ENCODE data around the gene DNAJC19. TPM values are rescaled to one million over a fixed set of nuclear protein-coding genes. Genes with fewer than 3 reads are reported as not detected.

Gene DNAJC19
- total and polyA plus RNA-seq, 2 experiments from 2014 or later, result 21.4 to 89.4 TPM

DNA sequence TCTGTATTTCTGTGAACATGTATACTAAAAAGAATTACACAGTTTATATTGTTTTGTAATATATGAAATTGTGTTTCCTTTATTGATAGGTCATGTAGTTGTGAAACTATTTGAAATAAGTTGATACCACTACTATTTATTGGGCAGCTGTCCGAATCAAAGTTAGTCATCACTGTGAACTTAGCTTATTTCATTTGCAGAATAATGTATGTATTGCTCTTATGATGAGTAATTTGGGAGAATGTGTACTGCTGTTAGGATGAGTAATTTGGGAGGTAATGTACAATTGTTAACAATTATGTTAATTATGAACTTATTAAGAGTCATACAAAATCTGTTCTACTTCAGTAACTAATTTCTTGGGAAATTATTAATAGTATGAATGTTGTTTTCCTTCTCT, 54.9 kb downstream of the DNAJC19 start:
- no peak overlapping the region for H3K4me2 ChIP-seq (ENCODE audit: unreplicated experiment)
- H3K9me2 ChIP-seq (ENCODE audit: insufficient read depth), result no peaks in the 10 kb centered on the region
- H3K36me3 ChIP-seq (ENCODE audit: low read depth), result peaks cover 12% of the 10 kb centered on the region
- no peak overlapping the region for H3K9ac ChIP-seq
- in situ Hi-C loops (cut with MboI), result no loop called here
- H3K4me1 ChIP-seq (ENCODE audit: insufficient read depth), result peaks cover 9% of the 10 kb centered on the region
- WGBS, 2 experiments (ENCODE audit: low coverage in 1 of 2, low lambda C conversion rate in 2 of 2, missing lambda C conversion rate in 2 of 2), result 48 to 62% methylated on average over 1 of the region's 1 CpG
- TF ChIP-seq EZH2 (IDR thresholded peaks at IDR 0.05; ENCODE audit: insufficient read depth, poor library complexity, severe bottlenecking) (no peak), EZH2phosphoT487 (IDR thresholded peaks at IDR 0.05; ENCODE audit: insufficient read depth, low read depth) (no peak)
- H3K9me3 ChIP-seq (ENCODE audit: low read depth), result no peaks in the 10 kb centered on the region
- no peak overlapping the region for H3K4me3 ChIP-seq
- peak; percentile 32 for DNase-seq
- no peak overlapping the region for H3K27ac ChIP-seq
- peaks cover 11% of the 10 kb centered on the region; the same call in 1 of the 2 replicates for H3F3A ChIP-seq (ENCODE audit: insufficient read depth)
- H3K79me2 ChIP-seq (ENCODE audit: insufficient read depth), result peaks cover 100% of the 10 kb centered on the region
- no peak overlapping the region for H2AFZ ChIP-seq
- no peaks in the 10 kb centered on the region for H3K27me3 ChIP-seq (replicated peaks; ENCODE audit: insufficient read depth)
- H4K20me1 ChIP-seq (ENCODE audit: insufficient read depth), result no peaks in the 10 kb centered on the region; the same call in 1 of the 2 replicates

Other genes starting within 250 kb of the DNAJC19 start
- 83.7 and 105 TPM in 2 replicates for gene FXR1, start 77.1 kb downstream of the DNAJC19 start, total RNA-seq (2014; rRNA removed; shearing (Covaris generic))
- 36.3 and 38.7 TPM in 2 replicates for gene FXR1, start 77.1 kb downstream of the DNAJC19 start, polyA plus RNA-seq (2016; fragmentation: Nextera tagmentation; extraction: Ambion mirVana)